ENCODE results near the gene SLIT3.

DNA sequence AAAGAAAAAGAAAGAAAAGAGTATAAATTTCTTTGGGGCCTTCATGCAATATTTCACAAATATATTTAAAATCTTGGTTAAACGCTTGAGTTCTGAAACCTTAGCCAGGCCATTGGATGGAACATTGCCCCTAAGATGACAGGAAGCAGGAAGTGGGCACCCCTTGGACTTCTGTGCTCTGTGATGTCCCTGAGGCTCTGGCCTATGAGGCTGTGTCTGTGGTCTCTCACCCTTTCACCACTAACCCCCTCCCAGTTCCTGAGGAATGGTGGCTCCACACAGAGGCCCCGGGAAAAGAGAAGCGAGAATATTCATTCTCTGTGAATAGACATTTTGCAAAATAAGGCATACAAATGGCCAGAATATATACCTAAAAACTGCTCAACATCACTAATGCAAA is 401.3 kb downstream of the SLIT3 start:
- TF ChIP-seq CREB1 (CRISPR knock-in tag; IDR thresholded peaks at IDR 0.05; ENCODE audit: low read depth) (no peak), CTCF (conservative IDR thresholded peaks at IDR 0.05; ENCODE audit: low read depth in 2 of 2) (no peak)
- TF ChIP-seq, protein P1, sequence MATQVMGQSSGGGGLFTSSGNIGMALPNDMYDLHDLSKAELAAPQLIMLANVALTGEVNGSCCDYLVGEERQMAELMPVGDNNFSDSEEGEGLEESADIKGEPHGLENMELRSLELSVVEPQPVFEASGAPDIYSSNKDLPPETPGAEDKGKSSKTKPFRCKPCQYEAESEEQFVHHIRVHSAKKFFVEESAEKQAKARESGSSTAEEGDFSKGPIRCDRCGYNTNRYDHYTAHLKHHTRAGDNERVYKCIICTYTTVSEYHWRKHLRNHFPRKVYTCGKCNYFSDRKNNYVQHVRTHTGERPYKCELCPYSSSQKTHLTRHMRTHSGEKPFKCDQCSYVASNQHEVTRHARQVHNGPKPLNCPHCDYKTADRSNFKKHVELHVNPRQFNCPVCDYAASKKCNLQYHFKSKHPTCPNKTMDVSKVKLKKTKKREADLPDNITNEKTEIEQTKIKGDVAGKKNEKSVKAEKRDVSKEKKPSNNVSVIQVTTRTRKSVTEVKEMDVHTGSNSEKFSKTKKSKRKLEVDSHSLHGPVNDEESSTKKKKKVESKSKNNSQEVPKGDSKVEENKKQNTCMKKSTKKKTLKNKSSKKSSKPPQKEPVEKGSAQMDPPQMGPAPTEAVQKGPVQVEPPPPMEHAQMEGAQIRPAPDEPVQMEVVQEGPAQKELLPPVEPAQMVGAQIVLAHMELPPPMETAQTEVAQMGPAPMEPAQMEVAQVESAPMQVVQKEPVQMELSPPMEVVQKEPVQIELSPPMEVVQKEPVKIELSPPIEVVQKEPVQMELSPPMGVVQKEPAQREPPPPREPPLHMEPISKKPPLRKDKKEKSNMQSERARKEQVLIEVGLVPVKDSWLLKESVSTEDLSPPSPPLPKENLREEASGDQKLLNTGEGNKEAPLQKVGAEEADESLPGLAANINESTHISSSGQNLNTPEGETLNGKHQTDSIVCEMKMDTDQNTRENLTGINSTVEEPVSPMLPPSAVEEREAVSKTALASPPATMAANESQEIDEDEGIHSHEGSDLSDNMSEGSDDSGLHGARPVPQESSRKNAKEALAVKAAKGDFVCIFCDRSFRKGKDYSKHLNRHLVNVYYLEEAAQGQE (IDR thresholded peaks at IDR 0.05; ENCODE audit: unreplicated experiment): no peak

All from GM23338 (cell line).